GM21360 (cell line): ENCODE results near the gene ACACA.

Source experiments
- ATAC-seq: cut with Tn5 transposase; IDR thresholded peaks from one replicate; pipeline ENCODE4 v1.9.1; 2021; ENCODE audit warnings: mild to moderate bottlenecking, moderate library complexity; ENCODE audit not compliant: unreplicated experiment

ACACA gene

GRCh38 chr17:37142294-37142896 lies 264.2 kb downstream of the ACACA start:
- no peak for ATAC-seq

- no peak for ATAC-seq
These were observed 268.0 kb downstream of the ACACA start for GRCh38 chr17:37138571-37139120.

- no peak for ATAC-seq
These were observed 268.6 kb downstream of the ACACA start for GRCh38 chr17:37137906-37138514.

- no peak for ATAC-seq
These were observed 269.5 kb downstream of the ACACA start for GRCh38 chr17:37137070-37137610.

GRCh38 chr17:37135576-37135975 lies 271.1 kb downstream of the ACACA start:
- ATAC-seq = no peak

- ATAC-seq = no peak
These were observed 272.6 kb downstream of the ACACA start for GRCh38 chr17:37134050-37134449.

- ATAC-seq = no peak
These were observed 273.5 kb downstream of the ACACA start for GRCh38 chr17:37133136-37133535.

- no peak for ATAC-seq
These were observed 274.7 kb downstream of the ACACA start for GRCh38 chr17:37131669-37132611.

- ATAC-seq = no peak
These were observed 275.6 kb downstream of the ACACA start for GRCh38 chr17:37130984-37131446.

- no peak for ATAC-seq
These were observed 281.8 kb downstream of the ACACA start for GRCh38 chr17:37124821-37125173.

GRCh38 chr17:37123941-37124820 lies 282.5 kb downstream of the ACACA start:
- no peak for ATAC-seq

- no peak for ATAC-seq
These were observed 283.2 kb downstream of the ACACA start for GRCh38 chr17:37123386-37123785.

GRCh38 chr17:37121616-37122015 lies 285.0 kb downstream of the ACACA start:
- no peak for ATAC-seq

- ATAC-seq = no peak
These were observed 288.1 kb downstream of the ACACA start for GRCh38 chr17:37118366-37119137.

- no peak for ATAC-seq
These were observed 289.1 kb downstream of the ACACA start for GRCh38 chr17:37117373-37118142.

GRCh38 chr17:37116671-37117185 lies 289.9 kb downstream of the ACACA start:
- ATAC-seq = no peak

- no peak for ATAC-seq
These were observed 295.3 kb downstream of the ACACA start for GRCh38 chr17:37111329-37111728.

GRCh38 chr17:37110746-37111145 lies 295.9 kb downstream of the ACACA start:
- ATAC-seq = no peak
